ENCODE results near the gene SIGLEC12.

The SIGLEC12 gene

DNA sequence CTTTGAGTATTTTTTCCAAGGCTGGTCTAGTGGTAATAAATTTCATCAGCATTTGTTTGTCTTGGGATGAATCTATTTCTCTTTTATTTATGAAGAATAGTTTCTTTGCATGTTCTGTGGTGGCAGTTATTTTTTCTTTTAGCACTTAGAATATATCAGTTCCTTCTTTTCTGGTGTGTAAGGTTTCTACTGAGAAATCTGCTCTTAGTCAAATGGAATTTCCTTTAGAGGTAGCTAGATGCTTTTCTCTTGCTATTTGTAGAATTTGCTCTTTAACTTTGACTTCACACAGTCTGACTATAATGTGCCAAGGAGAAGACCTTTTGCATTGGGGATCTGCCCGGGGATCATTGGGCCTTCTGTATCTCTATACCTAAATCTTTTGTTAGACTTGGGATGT, 33.9 kb upstream of the SIGLEC12 start:
- no peak overlapping the region for H3K4me3 ChIP-seq (ENCODE audit: low read length)
- TF ChIP-seq, protein P1, sequence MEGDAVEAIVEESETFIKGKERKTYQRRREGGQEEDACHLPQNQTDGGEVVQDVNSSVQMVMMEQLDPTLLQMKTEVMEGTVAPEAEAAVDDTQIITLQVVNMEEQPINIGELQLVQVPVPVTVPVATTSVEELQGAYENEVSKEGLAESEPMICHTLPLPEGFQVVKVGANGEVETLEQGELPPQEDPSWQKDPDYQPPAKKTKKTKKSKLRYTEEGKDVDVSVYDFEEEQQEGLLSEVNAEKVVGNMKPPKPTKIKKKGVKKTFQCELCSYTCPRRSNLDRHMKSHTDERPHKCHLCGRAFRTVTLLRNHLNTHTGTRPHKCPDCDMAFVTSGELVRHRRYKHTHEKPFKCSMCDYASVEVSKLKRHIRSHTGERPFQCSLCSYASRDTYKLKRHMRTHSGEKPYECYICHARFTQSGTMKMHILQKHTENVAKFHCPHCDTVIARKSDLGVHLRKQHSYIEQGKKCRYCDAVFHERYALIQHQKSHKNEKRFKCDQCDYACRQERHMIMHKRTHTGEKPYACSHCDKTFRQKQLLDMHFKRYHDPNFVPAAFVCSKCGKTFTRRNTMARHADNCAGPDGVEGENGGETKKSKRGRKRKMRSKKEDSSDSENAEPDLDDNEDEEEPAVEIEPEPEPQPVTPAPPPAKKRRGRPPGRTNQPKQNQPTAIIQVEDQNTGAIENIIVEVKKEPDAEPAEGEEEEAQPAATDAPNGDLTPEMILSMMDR (conservative IDR thresholded peaks at IDR 0.05; ENCODE audit: low read depth, low read length): no peak
- no peak for DNase-seq (ENCODE audit: low read depth)

DNA sequence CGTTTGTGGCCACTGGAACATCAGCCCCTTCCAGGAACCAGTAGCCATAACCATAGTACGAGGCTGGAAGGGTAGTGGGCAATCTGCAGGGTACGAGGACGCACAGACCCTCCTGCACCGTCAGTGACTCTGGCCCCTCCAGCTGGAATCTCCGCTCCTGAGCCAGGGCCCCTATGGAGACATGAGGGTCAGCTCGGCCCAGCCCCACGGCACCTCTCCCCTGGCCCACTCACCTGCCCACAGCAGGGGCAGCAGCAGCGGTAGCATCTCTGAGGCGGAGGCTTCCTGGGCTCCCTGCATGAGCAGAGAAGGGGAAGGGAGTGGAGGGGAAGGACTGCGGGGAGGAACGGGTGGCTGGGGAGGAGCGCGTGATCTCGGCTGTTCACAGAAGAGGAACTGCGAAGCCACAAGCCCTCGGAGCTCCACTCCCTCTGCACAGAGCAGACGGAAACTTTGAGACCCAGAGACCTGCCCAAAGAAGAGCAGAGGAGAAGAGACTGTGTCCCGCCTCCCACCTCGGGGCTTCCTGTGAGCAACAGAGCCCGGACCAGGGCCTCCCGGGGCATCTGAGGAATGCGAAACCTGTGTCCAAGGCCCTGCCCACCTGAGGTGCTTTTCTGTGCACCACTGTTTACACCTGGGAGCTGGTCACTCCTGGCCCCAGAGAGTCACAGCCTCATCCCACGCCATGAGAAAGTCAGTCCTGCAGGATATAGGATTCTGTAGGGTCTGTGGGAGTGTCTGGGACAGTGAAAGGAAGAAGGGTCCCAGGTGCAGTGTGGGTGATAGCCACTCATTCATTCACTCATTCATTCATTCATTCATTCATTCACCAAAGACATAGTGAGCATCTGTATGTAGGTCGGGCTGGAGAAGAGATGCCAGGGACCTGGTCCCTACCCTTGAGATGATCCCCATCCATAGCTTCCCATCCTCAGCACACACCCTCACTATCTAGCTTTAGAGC, 30.0 kb upstream of the SIGLEC12 start, which contains the start of gene SIGLEC6:
Gene SIGLEC6 (minus strand): TSS at position 322 of the 967 bp plus-strand sequence. CDS start 22 bp downstream, at position 300.
- DNase-seq (ENCODE audit: low read depth): no peak
- TF ChIP-seq, protein P1 (conservative IDR thresholded peaks at IDR 0.05; ENCODE audit: low read depth, low read length): no peak
- H3K4me3 ChIP-seq (ENCODE audit: low read length): no peak within 1 kb of the TSS

DNA sequence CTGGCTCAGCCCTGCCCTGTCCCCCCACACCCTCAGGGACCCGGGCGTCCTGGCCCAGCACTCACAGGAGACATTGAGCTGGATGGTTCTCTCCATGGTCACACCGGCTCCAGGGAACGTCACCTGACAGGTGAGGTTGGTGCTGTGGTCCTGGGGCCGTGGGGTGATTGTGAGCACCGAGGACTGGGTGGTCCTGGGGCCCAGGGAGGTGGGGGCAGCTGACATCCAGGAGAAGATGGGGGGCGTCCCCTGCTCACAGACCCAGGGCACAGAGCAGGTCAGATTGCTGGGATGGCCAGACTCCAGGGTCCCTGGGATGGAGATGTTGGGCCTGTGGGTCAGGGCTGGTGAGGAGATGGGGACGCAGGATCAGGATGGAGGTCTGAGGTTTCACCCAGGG, 29.0 kb upstream of the SIGLEC12 start:
- TF ChIP-seq, protein P1 (conservative IDR thresholded peaks at IDR 0.05; ENCODE audit: low read depth, low read length): no peak

DNA sequence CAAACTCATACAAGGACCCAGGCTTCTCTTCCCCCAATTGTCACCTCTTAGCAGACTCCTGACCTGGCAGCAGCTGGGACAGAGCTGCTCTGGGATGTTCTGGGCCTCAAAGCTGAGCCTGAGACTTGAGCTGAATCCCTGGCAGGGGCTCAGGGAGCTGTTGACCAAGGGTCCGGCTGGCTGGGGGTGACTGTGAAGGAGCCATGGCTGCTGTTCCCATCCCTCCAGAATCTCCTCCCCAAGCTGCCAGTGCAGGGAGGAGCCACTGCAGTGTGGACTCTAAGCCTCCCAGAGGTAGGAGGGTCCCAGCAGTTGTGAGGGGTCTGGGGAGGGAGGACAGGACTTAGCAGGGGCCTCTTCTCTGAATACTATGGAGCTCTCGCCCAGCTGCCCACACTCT, 27.7 kb upstream of the SIGLEC12 start:
- H3K4me3 ChIP-seq (ENCODE audit: low read length): no peak overlapping the region
- TF ChIP-seq, protein P1 (conservative IDR thresholded peaks at IDR 0.05; ENCODE audit: low read depth, low read length): no peak
- no peak for DNase-seq (ENCODE audit: low read depth)

More for the DNA sequence above, 29.0 kb upstream of the SIGLEC12 start:
- no peak for DNase-seq (ENCODE audit: low read depth)
- no peak overlapping the region for H3K4me3 ChIP-seq (ENCODE audit: low read length)

DNA sequence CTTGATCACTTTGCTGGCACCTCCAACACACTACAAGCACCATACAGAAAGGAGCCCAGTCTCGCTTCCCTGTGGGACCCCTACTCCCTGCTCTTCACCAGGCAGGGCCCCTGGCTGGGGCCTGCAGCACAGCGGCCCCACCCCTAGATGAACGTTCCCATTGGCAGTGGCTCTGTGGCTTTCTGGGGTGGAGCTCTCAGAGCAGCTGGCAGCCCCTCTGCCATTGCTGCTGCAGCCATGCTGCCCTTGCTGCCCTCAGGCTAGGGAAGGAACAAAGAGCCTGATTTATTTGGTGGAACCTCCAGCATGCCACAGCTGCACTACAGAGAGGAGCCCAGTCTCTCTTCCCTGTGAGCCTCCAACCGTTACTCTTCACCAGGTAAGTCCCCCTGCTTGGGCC, 24.1 kb upstream of the SIGLEC12 start:
- DNase-seq (ENCODE audit: low read depth): no peak
- H3K4me3 ChIP-seq (ENCODE audit: low read length): no peak overlapping the region
- TF ChIP-seq, protein P1 (conservative IDR thresholded peaks at IDR 0.05; ENCODE audit: low read depth, low read length): no peak

DNA sequence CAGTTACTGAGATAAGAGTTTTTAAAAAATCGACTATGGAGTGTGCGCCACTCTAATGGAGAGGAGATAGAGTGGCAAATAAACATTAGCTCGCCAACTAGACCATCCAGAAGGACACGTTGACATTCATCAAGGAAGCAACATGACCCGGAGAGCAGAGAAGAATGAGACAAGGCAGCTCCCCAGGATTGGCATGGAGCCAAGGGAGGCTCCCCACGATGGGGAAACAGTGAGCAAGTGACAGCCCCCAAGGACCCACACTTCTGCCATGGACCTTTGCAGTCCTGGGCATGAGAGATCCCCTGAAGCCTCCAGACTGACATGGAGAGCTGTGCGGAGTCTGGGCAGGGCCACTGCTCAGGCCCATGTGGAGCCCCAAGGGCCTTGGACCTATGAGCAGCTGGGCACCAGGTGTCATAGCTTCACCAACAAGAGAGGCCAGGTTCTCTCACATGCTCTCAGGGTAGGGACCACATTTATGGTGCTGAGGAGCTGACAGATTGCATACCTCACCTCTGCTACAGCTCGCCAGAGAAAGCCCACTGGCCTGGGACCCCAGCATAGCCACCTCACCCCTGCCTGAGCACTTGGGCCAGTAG, 23.2 kb upstream of the SIGLEC12 start:
- no peak overlapping the region for H3K4me3 ChIP-seq (ENCODE audit: low read length)
- no peak for DNase-seq (ENCODE audit: low read depth)
- TF ChIP-seq, protein P1 (conservative IDR thresholded peaks at IDR 0.05; ENCODE audit: low read depth, low read length): no peak
